B cell (primary cell): ENCODE results near the gene HEXIM1. TPM values are rescaled to one million over a fixed set of nuclear protein-coding genes. Genes with fewer than 3 reads are reported as not detected.

Source experiments
- ATAC-seq: fragments of 200-7000 bp; cut with Tn5 transposase; one replicate; pipeline ENCODE4 v1.10.0; 2021; ENCODE audit warnings: low read depth, mild to moderate bottlenecking, moderate number of reproducible peaks, moderate library complexity
- CTCF ChIA-PET: fragments of 350-600 bp; sonication (Branson Sonifier 250); formaldehyde crosslinking; loops from one replicate; lab custom pipeline; 2021; ENCODE audit warnings: antibody characterized with exemption, inconsistent platforms; lab: Charles Lee
- POLR2A ChIA-PET: fragments of 350-600 bp; sonication (Branson Sonifier 250); formaldehyde crosslinking; loops from one replicate; lab custom pipeline; 2021; ENCODE audit warnings: antibody characterized with exemption; lab: Charles Lee
- DNase-seq: peaks from one replicate; pipeline ENCODE4 v3.0.0; 2013
- H2AFZ ChIP-seq: 2 replicates; pipeline ENCODE4 v1.6.1; 2012; ENCODE audit warnings: mild to moderate bottlenecking, low read depth, low read length; ENCODE audit not compliant: insufficient read depth, poor library complexity, severe bottlenecking
- H3K27ac ChIP-seq, 2 donors: 1 replicate in 1 of 2; 2 replicates in 1 of 2; pipeline ENCODE4 v1.5.1; 2012 to 2013; ENCODE audit warnings: low read length in 2 of 2, mild to moderate bottlenecking in 2 of 2, moderate library complexity in 1 of 2
- H3K27me3 ChIP-seq, 4 experiments: fragments of 200-600 bp in 1 of 4; sonication (generic) in 1 of 4; replicated peaks in 1 of 4; 1 replicate in 2 of 4; 2 replicates in 2 of 4; pipeline versions ENCODE4 v1.6.1 to v1.7.0; 2013 to 2016; ENCODE audit warnings: low read length in 3 of 4, mild to moderate bottlenecking in 2 of 4, mixed read lengths in 1 of 4, moderate library complexity in 1 of 4; ENCODE audit not compliant: insufficient read depth in 4 of 4, control insufficient read depth in 3 of 4; ENCODE audit errors: control extremely low read depth in 1 of 4
- H3K36me3 ChIP-seq, 2 experiments: replicated peaks in 1 of 2; 1 replicate in 1 of 2; 2 replicates in 1 of 2; pipeline versions ENCODE4 v1.6.1 to v1.7.1; 2013; ENCODE audit warnings: low read length in 1 of 2; ENCODE audit not compliant: insufficient read depth in 2 of 2, control insufficient read depth in 1 of 2; ENCODE audit errors: control extremely low read depth in 1 of 2, extremely low read depth in 1 of 2
- H3K4me1 ChIP-seq, 2 donors: fragments of 200-600 bp in 1 of 2; sonication (generic) in 1 of 2; 1 replicate in 1 of 2; 2 replicates in 1 of 2; pipeline versions ENCODE4 v1.5.1 to v1.6.1; 2013 to 2017; ENCODE audit warnings: low read length in 2 of 2; ENCODE audit not compliant: control insufficient read depth in 2 of 2, insufficient read depth in 2 of 2
- H3K4me2 ChIP-seq: replicated peaks from 2 replicates; pipeline ENCODE3; 2012; ENCODE audit warnings: mild to moderate bottlenecking, low read depth, low read length; ENCODE audit not compliant: poor library complexity, severe bottlenecking
- H3K4me3 ChIP-seq, 5 experiments: fragments of 200-600 bp in 1 of 5; sonication (generic) in 1 of 5; 1 replicate in 3 of 5; 2 replicates in 2 of 5; pipeline versions ENCODE4 v1.5.1 to v1.7.0; 2011 to 2016; ENCODE audit warnings: low read length in 4 of 5, mild to moderate bottlenecking in 4 of 5, low read depth in 2 of 5, control low read depth in 1 of 5, moderate library complexity in 1 of 5; ENCODE audit not compliant: insufficient read depth in 1 of 5; ENCODE audit errors: control extremely low read depth in 1 of 5, extremely low read depth in 1 of 5
- H3K79me2 ChIP-seq: fragments of 200-600 bp; sonication (generic); one replicate; pipeline ENCODE4 v1.6.0; 2016; ENCODE audit warnings: low read length; ENCODE audit not compliant: control insufficient read depth, insufficient read depth
- H3K9ac ChIP-seq: fragments of 200-600 bp; sonication (generic); 2 replicates; pipeline ENCODE4 v1.6.1; 2017; ENCODE audit warnings: mild to moderate bottlenecking, low read length, moderate library complexity
- H3K9me3 ChIP-seq, 3 donors: one replicate each; pipeline versions ENCODE4 v1.6.1 to v1.7.1; 2013; ENCODE audit warnings: low read length in 2 of 3; ENCODE audit not compliant: control insufficient read depth in 2 of 3, insufficient read depth in 1 of 3; ENCODE audit errors: control extremely low read depth in 1 of 3
- H4K20me1 ChIP-seq: 2 replicates; pipeline ENCODE4 v1.6.0; 2012; ENCODE audit warnings: mild to moderate bottlenecking, low read length; ENCODE audit not compliant: insufficient read depth, control insufficient read depth, poor library complexity, severe bottlenecking
- H3K27ac Mint-ChIP-seq: one replicate; pipeline ENCODE4 v1.8.0; 2021; ENCODE audit warnings: mixed read lengths
- H3K27me3 Mint-ChIP-seq: one replicate; pipeline ENCODE4 v1.8.0; 2021; ENCODE audit warnings: mixed read lengths
- H3K4me1 Mint-ChIP-seq: one replicate; pipeline ENCODE4 v1.8.0; 2021; ENCODE audit warnings: mixed read lengths
- H3K4me3 Mint-ChIP-seq: one replicate; pipeline ENCODE4 v1.8.0; 2021; ENCODE audit warnings: mixed read lengths
- H3K9me3 Mint-ChIP-seq: one replicate; pipeline ENCODE4 v1.8.0; 2022; ENCODE audit warnings: mixed read lengths; ENCODE audit not compliant: insufficient read depth
- EZH2 ChIP-seq: IDR thresholded peaks from 2 replicates; pipeline ENCODE4 v1.6.1; 2012; ENCODE audit warnings: borderline replicate concordance, low read depth, mild to moderate bottlenecking, moderate library complexity, low read length; ENCODE audit not compliant: insufficient read depth, poor library complexity, severe bottlenecking
- WGBS: methylation state at CpG from one replicate; pipeline ENCODE4 v1.1.5; 2013; ENCODE audit warnings: missing lambda C conversion rate; ENCODE audit not compliant: insufficient coverage; 5-methylcytosine and 5-hydroxymethylcytosine counted together
- intact Hi-C: fragments of 100-400 bp; cut with micrococcal nuclease; formaldehyde crosslinking; loops from one replicate; pipeline ENCODE4 v1.10.0; 2022
- polyA plus RNA-seq: library from polyadenylated mRNA; depleted of rRNA; stranded (reverse); fragments of >200 nt; gene quantifications from 2 replicates; pipeline ENCODE4 v1.2.3, GENCODE V29; 2012
- total RNA-seq, 2 donors: library from RNA; stranded (reverse); fragments of 120-200 nt in 1 of 2; gene quantifications; 1 replicate in 1 of 2; 2 replicates in 1 of 2; pipeline versions ENCODE4 v1.2.3 to v1.2.4, GENCODE V29; 2013 to 2022
- TF ChIP-seq, protein P1 (sequence below): fragments of 200-600 bp; IDR thresholded peaks from one replicate; pipeline ENCODE4 v1.8.0; 2022; ENCODE audit warnings: antibody characterized with exemption, mild to moderate bottlenecking

HEXIM1 gene
- total and polyA plus RNA-seq, 2 donors (not counting 1 experiment from before 2014, with no cell fraction given): 23.7 to 48.9 TPM

DNA sequence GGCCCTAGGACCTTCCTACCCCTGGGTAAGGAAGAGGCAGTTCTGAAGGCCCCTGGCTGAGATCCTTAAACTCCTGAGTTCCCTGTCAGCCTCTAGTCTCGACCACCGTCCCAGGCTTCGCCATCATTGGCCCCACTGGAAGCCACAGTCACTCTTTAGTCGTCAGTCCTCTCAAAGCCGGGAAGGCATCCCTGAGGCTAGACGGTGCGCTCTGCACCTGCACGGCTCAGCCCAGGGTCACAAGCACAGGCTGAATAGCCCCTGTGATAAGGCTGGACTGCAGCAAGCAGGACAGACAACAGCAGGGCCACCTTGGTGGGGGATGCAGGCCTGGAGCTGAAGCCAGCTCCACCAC, 3.3 kb upstream of the HEXIM1 start:
- H3K4me2 ChIP-seq: peak overlapping the region; percentile 96
- H3K9ac ChIP-seq: no peak overlapping the region
- POLR2A ChIA-PET: interaction anchor here (0.7 to 1.5 kb wide), 5 partner anchors 10 to 84 kb away, joined by 3 to 9 read pairs (median 4); partner anchors contain the start of genes ACBD4 and HEXIM2

DNA sequence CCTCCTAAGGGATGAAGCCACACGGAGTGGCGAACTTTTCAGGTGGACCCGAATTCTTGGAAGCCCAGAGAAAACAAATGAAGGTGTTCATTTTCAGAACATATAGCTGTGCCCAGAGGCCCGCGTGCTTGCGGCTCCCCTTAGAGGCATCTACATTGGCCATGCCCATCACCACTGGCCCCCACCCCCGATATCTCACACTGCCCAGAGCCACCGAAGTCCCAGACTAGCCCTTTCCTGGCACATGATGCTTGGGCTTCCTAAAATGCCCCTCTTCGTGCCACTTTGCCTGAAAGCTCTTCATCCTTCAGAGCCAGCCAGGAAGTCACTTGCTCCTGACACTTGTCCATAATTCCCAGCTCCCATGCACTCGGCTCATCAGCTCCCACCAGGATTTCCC, 2.1 kb upstream of the HEXIM1 start:
- Histone ChIP-seq H3K27me3 (no peaks in the 10 kb centered on the region), H3K9ac (no peak overlapping the region), H3K4me2 (peak overlapping the region; percentile 90), H3K79me2 (peaks cover 26% of the 10 kb centered on the region), H3K4me1 (peaks cover 33 to 64% of the 10 kb centered on the region in 2 donors), H3K9me3 (peaks cover 0 to 3% (median 0%) of the 10 kb centered on the region in 3 donors), H2AFZ (no peak overlapping the region), H3K4me3 (no peak overlapping the region), H3K36me3 (no peaks in the 10 kb centered on the region), H4K20me1 (peaks cover 6% of the 10 kb centered on the region), H3K27ac (no peak overlapping the region)
- POLR2A ChIA-PET: interaction anchor here (0.7 to 1.5 kb wide), 3 partner anchors 8 to 11 kb away, joined by 3 to 9 read pairs (median 4); partner anchors contain the start of gene ACBD4
- no peaks in the 10 kb centered on the region for H3K27me3 Mint-ChIP-seq
- TF ChIP-seq EZH2: no peak
- TF ChIP-seq, protein P1, sequence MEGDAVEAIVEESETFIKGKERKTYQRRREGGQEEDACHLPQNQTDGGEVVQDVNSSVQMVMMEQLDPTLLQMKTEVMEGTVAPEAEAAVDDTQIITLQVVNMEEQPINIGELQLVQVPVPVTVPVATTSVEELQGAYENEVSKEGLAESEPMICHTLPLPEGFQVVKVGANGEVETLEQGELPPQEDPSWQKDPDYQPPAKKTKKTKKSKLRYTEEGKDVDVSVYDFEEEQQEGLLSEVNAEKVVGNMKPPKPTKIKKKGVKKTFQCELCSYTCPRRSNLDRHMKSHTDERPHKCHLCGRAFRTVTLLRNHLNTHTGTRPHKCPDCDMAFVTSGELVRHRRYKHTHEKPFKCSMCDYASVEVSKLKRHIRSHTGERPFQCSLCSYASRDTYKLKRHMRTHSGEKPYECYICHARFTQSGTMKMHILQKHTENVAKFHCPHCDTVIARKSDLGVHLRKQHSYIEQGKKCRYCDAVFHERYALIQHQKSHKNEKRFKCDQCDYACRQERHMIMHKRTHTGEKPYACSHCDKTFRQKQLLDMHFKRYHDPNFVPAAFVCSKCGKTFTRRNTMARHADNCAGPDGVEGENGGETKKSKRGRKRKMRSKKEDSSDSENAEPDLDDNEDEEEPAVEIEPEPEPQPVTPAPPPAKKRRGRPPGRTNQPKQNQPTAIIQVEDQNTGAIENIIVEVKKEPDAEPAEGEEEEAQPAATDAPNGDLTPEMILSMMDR: no peak
- DNase-seq (no peak), ATAC-seq (no peak)
- intact Hi-C loops: loop anchor here (5.0 kb wide), 1 partner anchor 1139 kb away; no protein-coding TSS in a partner anchor
- H3K4me1 Mint-ChIP-seq: peaks cover 55% of the 10 kb centered on the region
- H3K9me3 Mint-ChIP-seq: no peaks in the 10 kb centered on the region
- 96% methylated on average over 10 of the region's 10 CpGs for WGBS
- H3K4me3 Mint-ChIP-seq: peak overlapping the region; percentile 91
- CTCF ChIA-PET: interaction anchor here (0.6 to 3.2 kb wide), 3 partner anchors 10 to 371 kb away, joined by 3 to 36 read pairs (median 3); partner anchors contain the start of gene ACBD4
- H3K27ac Mint-ChIP-seq: peak overlapping the region; percentile 99

More for the DNA sequence above, 3.3 kb upstream of the HEXIM1 start:
- H3K27ac ChIP-seq: peak overlapping the region; percentile 64 to 81
- H2AFZ ChIP-seq: peak overlapping the region; percentile 81
- no peaks in the 10 kb centered on the region for H3K27me3 Mint-ChIP-seq
- WGBS: 89% methylated on average over 8 of the region's 8 CpGs
- CTCF ChIA-PET: interaction anchor here (1.1 to 3.2 kb wide), 3 partner anchors 9 to 74 kb away, joined by 3 to 36 read pairs (median 5); partner anchors contain the start of gene ACBD4
- peak overlapping the region in 4 of 5 experiments; percentile 55 to 58 (median 57) for H3K4me3 ChIP-seq
- peaks cover 0 to 3% (median 0%) of the 10 kb centered on the region in 3 donors for H3K9me3 ChIP-seq
- peak overlapping the region; percentile 67 for H3K27ac Mint-ChIP-seq
- no peaks in the 10 kb centered on the region for H3K36me3 ChIP-seq
- no peak for TF ChIP-seq EZH2
- TF ChIP-seq, protein P1: no peak
- peaks cover 21% of the 10 kb centered on the region for H3K79me2 ChIP-seq
- H3K9me3 Mint-ChIP-seq: no peaks in the 10 kb centered on the region
- peaks cover 6% of the 10 kb centered on the region for H4K20me1 ChIP-seq
- intact Hi-C loops: loop anchor here (5.0 kb wide), 1 partner anchor 1138 kb away; no protein-coding TSS in a partner anchor
- H3K4me1 Mint-ChIP-seq: peaks cover 47% of the 10 kb centered on the region
- peak overlapping the region; percentile 75 for H3K4me3 Mint-ChIP-seq
- ATAC-seq: no peak
- H3K27me3 ChIP-seq: no peaks in the 10 kb centered on the region
- H3K4me1 ChIP-seq: peaks cover 23 to 52% of the 10 kb centered on the region in 2 donors
- DNase-seq: peak; percentile 36
